Measurements from ENCODE around the gene SARS2. TPM values are rescaled to one million over a fixed set of nuclear protein-coding genes. Genes with fewer than 3 reads are reported as not detected.

The SARS2 gene
- total RNA-seq, 1 experiment from 2014 or later = 26.7 TPM

- TF ChIP-seq EZH2 (IDR thresholded peaks at IDR 0.05; ENCODE audit: low read length, unreplicated experiment) (no peak), EZH2phosphoT487 (IDR thresholded peaks at IDR 0.05; ENCODE audit: borderline replicate concordance, low read length) (no peak), CTCF (conservative IDR thresholded peaks at IDR 0.05; ENCODE audit: low read depth, low read length) (no peak)
- ATAC-seq = no peak
- Histone ChIP-seq H3F3A (ENCODE audit: low read length, unreplicated experiment) (no peaks in the 10 kb centered on the region), H3K9me3 (ENCODE audit: low read length) (no peaks in the 10 kb centered on the region), H3K4me2 (ENCODE audit: low read length) (no peak overlapping the region), H3K9ac (ENCODE audit: low read length) (no peak overlapping the region), H3K27ac (ENCODE audit: low read length) (no peak overlapping the region), H4K20me1 (ENCODE audit: low read length) (no peaks in the 10 kb centered on the region), H3K4me3 (ENCODE audit: low read length) (no peak overlapping the region), H3K4me1 (ENCODE audit: insufficient read depth, low read length) (peaks cover 3% of the 10 kb centered on the region; the same call in 1 of the 2 replicates), H3K36me3 (ENCODE audit: low read depth, low read length) (no peaks in the 10 kb centered on the region), H3K27me3 (ENCODE audit: low read length) (no peaks in the 10 kb centered on the region), H3K79me2 (ENCODE audit: low read length) (no peaks in the 10 kb centered on the region), H2AFZ (ENCODE audit: low read length) (no peak overlapping the region), H3K9me2 (replicated peaks; ENCODE audit: low read length) (no peaks in the 10 kb centered on the region)
- BruUV-seq (replicated peaks) = no TSS peak
- DNase-seq = no peak
- ChIA-PET POLR2A (ENCODE audit: unreplicated experiment) (no interaction called here), CTCF (no interaction called here)
- intact Hi-C loops (cut with micrococcal nuclease) = loop anchor here (5.0 to 10.0 kb wide), 4 partner anchors 153 to 555 kb away; partner anchors contain the start of genes FAM98C and LRFN1
These were observed 29.1 kb upstream of the SARS2 start for GRCh38 chr19:38959618-38960017.

GRCh38 chr19:38958301-38958700 is 27.7 kb upstream of the SARS2 start:
- Histone ChIP-seq H3K9ac (ENCODE audit: low read length) (no peak overlapping the region), H3K9me3 (ENCODE audit: low read length) (no peaks in the 10 kb centered on the region), H3K9me2 (replicated peaks; ENCODE audit: low read length) (no peaks in the 10 kb centered on the region), H2AFZ (ENCODE audit: low read length) (no peak overlapping the region), H3K27ac (ENCODE audit: low read length) (no peak overlapping the region), H3F3A (ENCODE audit: low read length, unreplicated experiment) (no peaks in the 10 kb centered on the region), H3K36me3 (ENCODE audit: low read depth, low read length) (no peaks in the 10 kb centered on the region), H3K27me3 (ENCODE audit: low read length) (no peaks in the 10 kb centered on the region), H3K79me2 (ENCODE audit: low read length) (no peaks in the 10 kb centered on the region), H3K4me3 (ENCODE audit: low read length) (no peak overlapping the region), H3K4me1 (ENCODE audit: insufficient read depth, low read length) (peaks cover 3% of the 10 kb centered on the region; the same call in 1 of the 2 replicates), H3K4me2 (ENCODE audit: low read length) (no peak overlapping the region), H4K20me1 (ENCODE audit: low read length) (no peaks in the 10 kb centered on the region)
- ATAC-seq (no peak), DNase-seq (no peak)
- TF ChIP-seq EZH2 (IDR thresholded peaks at IDR 0.05; ENCODE audit: low read length, unreplicated experiment) (no peak), EZH2phosphoT487 (IDR thresholded peaks at IDR 0.05; ENCODE audit: borderline replicate concordance, low read length) (no peak), CTCF (conservative IDR thresholded peaks at IDR 0.05; ENCODE audit: low read depth, low read length) (no peak)
- ChIA-PET POLR2A (ENCODE audit: unreplicated experiment) (no interaction called here), CTCF (no interaction called here)
- intact Hi-C loops (cut with micrococcal nuclease) = loop anchor here (10.0 kb wide), 1 partner anchor 554 kb away; the partner anchor contains the start of gene FAM98C
- BruUV-seq (replicated peaks) = no TSS peak

GRCh38 chr19:38956264-38956663 is 25.7 kb upstream of the SARS2 start:
- Histone ChIP-seq H3K36me3 (ENCODE audit: low read depth, low read length) (no peaks in the 10 kb centered on the region), H3K9me3 (ENCODE audit: low read length) (no peaks in the 10 kb centered on the region), H3K9ac (ENCODE audit: low read length) (no peak overlapping the region), H3F3A (ENCODE audit: low read length, unreplicated experiment) (no peaks in the 10 kb centered on the region), H3K27ac (ENCODE audit: low read length) (no peak overlapping the region), H3K4me3 (ENCODE audit: low read length) (no peak overlapping the region), H4K20me1 (ENCODE audit: low read length) (no peaks in the 10 kb centered on the region), H2AFZ (ENCODE audit: low read length) (no peak overlapping the region), H3K4me1 (ENCODE audit: insufficient read depth, low read length) (no peaks in the 10 kb centered on the region), H3K4me2 (ENCODE audit: low read length) (no peak overlapping the region), H3K9me2 (replicated peaks; ENCODE audit: low read length) (no peaks in the 10 kb centered on the region), H3K27me3 (ENCODE audit: low read length) (no peaks in the 10 kb centered on the region), H3K79me2 (ENCODE audit: low read length) (no peaks in the 10 kb centered on the region)
- no TSS peak for BruUV-seq (replicated peaks)
- ChIA-PET CTCF (no interaction called here), POLR2A (ENCODE audit: unreplicated experiment) (no interaction called here)
- intact Hi-C loops (cut with micrococcal nuclease) = loop anchor here (10.0 kb wide), 1 partner anchor 551 kb away; the partner anchor contains the start of gene FAM98C
- ATAC-seq (no peak), DNase-seq (no peak)
- TF ChIP-seq EZH2phosphoT487 (IDR thresholded peaks at IDR 0.05; ENCODE audit: borderline replicate concordance, low read length) (no peak), EZH2 (IDR thresholded peaks at IDR 0.05; ENCODE audit: low read length, unreplicated experiment) (no peak), CTCF (conservative IDR thresholded peaks at IDR 0.05; ENCODE audit: low read depth, low read length) (no peak)

Data from PC-3 (cell line).